Heart left ventricle (tissue), 13 donors: ENCODE results near the gene OGT.
"Not testable (repeated sequence)": the region's sequence is repeated elsewhere in the genome, so short reads cannot be mapped to it uniquely, and the experiment has no call there.

Experiments used
- POLR2A ChIP-seq, 2 donors: fragments of 450-650 bp; IDR thresholded peaks; one replicate each; pipeline ENCODE4 v1.6.1; 2017; ENCODE audit warnings: antibody characterized with exemption in 2 of 2, mild to moderate bottlenecking in 2 of 2, moderate library complexity in 2 of 2
- TF ChIP-seq, protein P1 (sequence below), 12 donors: fragments of 200-600 bp; sonication (generic) in 4 of 12; IDR thresholded peaks; one replicate each; pipeline versions ENCODE4 v1.5.0 to v1.8.0; 2018 to 2022; ENCODE audit warnings: antibody characterized with exemption in 12 of 12, mild to moderate bottlenecking in 5 of 12
- donor health status: ischemic (EF 13 %, LVEDD 7.1; RV severe dilation, severe dysfunction).
- donor health status: DM: no; HTN: yes; CAD: no.
- donor health status: DM: no; HTN: no; CAD: no.
- donor health status: ischemic (EF 25% LVEDD 6.9; RV normal size, moderate dysfunction).
- donor health status: ischemic (EF 25% LVEDD 5.7; RV mildly dilated, moderate dysfunction).
- donor health status: ischemic (EF 35%, LVEDD 5.7; RV mildly dilated, moderate dysfunction).
- donor health status: nonischemic (EF 11% LVEDD 7.7; RV severe dilation, severe dysfunction).
- donor health status: DM: yes; HTN: yes; CAD: no.
- donor health status: PGD.
- donor health status: ischemic (EF 29% LVEDD 5.4; RV normal size, mild dysfunction).
- donor health status: nonischemic (EF 23%, LVEDD 6.1; RV moderate dilation, normal function).

DNA sequence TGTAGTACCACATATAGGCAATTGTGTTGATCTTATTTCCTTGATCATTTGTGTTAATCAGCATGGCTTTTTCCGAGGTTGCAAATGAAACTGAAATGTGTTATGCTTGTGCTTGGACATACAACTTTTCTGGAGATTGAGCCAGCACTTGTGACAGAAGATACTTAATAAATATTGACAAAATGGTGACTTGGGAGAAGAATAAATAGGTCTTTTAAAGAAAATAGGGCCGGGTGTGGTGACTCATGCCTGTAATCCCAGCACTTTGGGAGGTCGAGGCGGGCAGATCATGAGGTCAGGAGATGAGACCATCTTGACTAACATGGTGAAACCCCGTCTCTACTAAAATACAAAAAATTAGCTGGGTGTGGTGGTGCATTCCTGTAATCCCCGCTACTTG, 26.9 kb downstream of the OGT start:
- TF ChIP-seq, protein P1, sequence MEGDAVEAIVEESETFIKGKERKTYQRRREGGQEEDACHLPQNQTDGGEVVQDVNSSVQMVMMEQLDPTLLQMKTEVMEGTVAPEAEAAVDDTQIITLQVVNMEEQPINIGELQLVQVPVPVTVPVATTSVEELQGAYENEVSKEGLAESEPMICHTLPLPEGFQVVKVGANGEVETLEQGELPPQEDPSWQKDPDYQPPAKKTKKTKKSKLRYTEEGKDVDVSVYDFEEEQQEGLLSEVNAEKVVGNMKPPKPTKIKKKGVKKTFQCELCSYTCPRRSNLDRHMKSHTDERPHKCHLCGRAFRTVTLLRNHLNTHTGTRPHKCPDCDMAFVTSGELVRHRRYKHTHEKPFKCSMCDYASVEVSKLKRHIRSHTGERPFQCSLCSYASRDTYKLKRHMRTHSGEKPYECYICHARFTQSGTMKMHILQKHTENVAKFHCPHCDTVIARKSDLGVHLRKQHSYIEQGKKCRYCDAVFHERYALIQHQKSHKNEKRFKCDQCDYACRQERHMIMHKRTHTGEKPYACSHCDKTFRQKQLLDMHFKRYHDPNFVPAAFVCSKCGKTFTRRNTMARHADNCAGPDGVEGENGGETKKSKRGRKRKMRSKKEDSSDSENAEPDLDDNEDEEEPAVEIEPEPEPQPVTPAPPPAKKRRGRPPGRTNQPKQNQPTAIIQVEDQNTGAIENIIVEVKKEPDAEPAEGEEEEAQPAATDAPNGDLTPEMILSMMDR (IDR thresholded peaks at IDR 0.05) = not testable (repeated sequence)
- not testable (repeated sequence) for TF ChIP-seq POLR2A (IDR thresholded peaks at IDR 0.05)
